IMR-90 (cell line): ENCODE measurements around the gene MLH3. TPM values are rescaled to one million over a fixed set of nuclear protein-coding genes. Genes with fewer than 3 reads are reported as not detected.

Experiments used
- ATAC-seq: fragments of 200-7000 bp; cut with Tn5 transposase; 2 replicates; pipeline ENCODE4 v1.9.1; 2020; ENCODE audit warnings: low read depth, mild to moderate bottlenecking, moderate library complexity
- BruUV-seq: library from RNA; stranded (reverse); fragments of 400-500 nt; replicated peaks from 2 replicates; lab custom pipeline; 2021; lab: Mats Ljungman, UMichigan
- CTCF ChIA-PET: fragments of 300-600 bp; formaldehyde crosslinking; extraction: SDS; loops from one replicate; lab custom pipeline; 2021; ENCODE audit warnings: antibody characterized with exemption; lab: Yijun Ruan, JAX
- POLR2A ChIA-PET: fragments of 300-600 bp; sonication (Branson Sonifier 250); formaldehyde crosslinking; loops from one replicate; lab custom pipeline; 2022; ENCODE audit warnings: antibody characterized with exemption; ENCODE audit not compliant: unreplicated experiment; lab: Charles Lee
- DNase-seq: peaks from one replicate; pipeline ENCODE4 v3.0.0; 2013
- H2AFZ ChIP-seq: replicated peaks from 2 replicates; pipeline ENCODE3; 2013; ENCODE audit warnings: low read length, mild to moderate bottlenecking; ENCODE audit not compliant: poor library complexity
- H2AK5ac ChIP-seq: 2 replicates; pipeline ENCODE4 v1.6.1; 2013; ENCODE audit warnings: low read depth, low read length, inconsistent platforms
- H2AK9ac ChIP-seq: replicated peaks from 2 replicates; pipeline ENCODE3; 2013; ENCODE audit warnings: mild to moderate bottlenecking, low read depth, low read length, moderate library complexity; ENCODE audit not compliant: poor library complexity
- H2BK120ac ChIP-seq: 2 replicates; pipeline ENCODE4 v1.6.1; 2013; ENCODE audit warnings: low read depth, low read length, inconsistent platforms
- H2BK15ac ChIP-seq: 3 replicates; pipeline ENCODE4 v1.6.1; 2013; ENCODE audit warnings: low read depth, low read length, inconsistent platforms
- H2BK20ac ChIP-seq: 2 replicates; pipeline ENCODE4 v1.6.1; 2013; ENCODE audit warnings: low read depth, mild to moderate bottlenecking, inconsistent platforms, low read length, moderate library complexity
- H2BK5ac ChIP-seq: 2 replicates; pipeline ENCODE4 v1.6.1; 2013; ENCODE audit warnings: mild to moderate bottlenecking, low read depth, low read length, inconsistent platforms; ENCODE audit not compliant: poor library complexity, severe bottlenecking
- H3K14ac ChIP-seq: replicated peaks from 2 replicates; pipeline ENCODE4 v1.6.1; 2013; ENCODE audit warnings: low read depth, low read length, inconsistent platforms
- H3K18ac ChIP-seq: 2 replicates; pipeline ENCODE4 v1.6.1; 2013; ENCODE audit warnings: low read depth, low read length, control low read depth
- H3K23ac ChIP-seq: 2 replicates; pipeline ENCODE4 v1.6.1; 2013; ENCODE audit warnings: low read depth, low read length, inconsistent platforms
- H3K27ac ChIP-seq: 2 replicates; pipeline ENCODE4 v1.5.1; 2013; ENCODE audit warnings: mild to moderate bottlenecking, control low read depth, low read length; ENCODE audit not compliant: insufficient read depth
- H3K27me3 ChIP-seq: 2 replicates; pipeline ENCODE4 v1.6.1; 2013; ENCODE audit warnings: low read length; ENCODE audit not compliant: control insufficient read depth, insufficient read depth
- H3K36me3 ChIP-seq: 2 replicates; pipeline ENCODE4 v1.6.1; 2013; ENCODE audit warnings: low read length, mixed read lengths; ENCODE audit not compliant: control insufficient read depth, insufficient read depth
- H3K4ac ChIP-seq: 2 replicates; pipeline ENCODE4 v1.6.1; 2013; ENCODE audit warnings: low read depth, low read length, inconsistent platforms
- H3K4me1 ChIP-seq: 2 replicates; pipeline ENCODE4 v1.6.1; 2013; ENCODE audit warnings: low read length, mixed read lengths; ENCODE audit not compliant: control insufficient read depth, insufficient read depth
- H3K4me2 ChIP-seq: 2 replicates; pipeline ENCODE4 v1.6.1; 2013; ENCODE audit warnings: low read depth, mild to moderate bottlenecking, control low read depth, low read length, moderate library complexity
- H3K4me3 ChIP-seq: 2 replicates; pipeline ENCODE4 v1.5.1; 2013; ENCODE audit warnings: low read depth, mild to moderate bottlenecking, control low read depth, low read length, moderate library complexity; ENCODE audit not compliant: insufficient read depth
- H3K56ac ChIP-seq: 2 replicates; pipeline ENCODE4 v1.6.1; 2013; ENCODE audit warnings: low read length, inconsistent platforms; ENCODE audit not compliant: insufficient read depth; ENCODE audit errors: extremely low read depth
- H3K79me1 ChIP-seq, 2 experiments: 2 replicates each; pipeline ENCODE4 v1.6.1; 2013; ENCODE audit warnings: low read length in 2 of 2, inconsistent platforms in 1 of 2, low read depth in 1 of 2
- H3K9ac ChIP-seq: 2 replicates; pipeline ENCODE4 v1.6.1; 2013; ENCODE audit warnings: low read depth, low read length, control low read depth
- H3K9me1 ChIP-seq: 2 replicates; pipeline ENCODE4 v1.6.1; 2013; ENCODE audit warnings: low read length, inconsistent platforms; ENCODE audit not compliant: insufficient read depth
- H3K9me3 ChIP-seq: 2 replicates; pipeline ENCODE4 v1.6.1; 2013; ENCODE audit warnings: low read length; ENCODE audit not compliant: control insufficient read depth, insufficient read depth
- H4K20me1 ChIP-seq: 2 replicates; pipeline ENCODE4 v1.6.1; 2013; ENCODE audit warnings: low read length, inconsistent platforms; ENCODE audit not compliant: insufficient read depth
- H4K5ac ChIP-seq: 2 replicates; pipeline ENCODE4 v1.6.1; 2013; ENCODE audit warnings: mild to moderate bottlenecking, low read depth, low read length, control low read depth
- H4K8ac ChIP-seq, 2 experiments: 2 replicates each; pipeline ENCODE4 v1.6.1; 2013; ENCODE audit warnings: low read depth in 2 of 2, low read length in 2 of 2, control low read depth in 1 of 2, inconsistent platforms in 1 of 2
- H4K91ac ChIP-seq: 2 replicates; pipeline ENCODE4 v1.6.1; 2013; ENCODE audit warnings: low read depth, low read length, inconsistent platforms; ENCODE audit not compliant: insufficient read depth
- BHLHE40 ChIP-seq: fragments of 150-350 bp; IDR thresholded peaks from 2 replicates; pipeline ENCODE4 v1.6.1; 2016; ENCODE audit warnings: mild to moderate bottlenecking, low read depth, low read length
- CEBPB ChIP-seq: IDR thresholded peaks from 2 replicates; pipeline ENCODE4 v1.6.1; 2012; ENCODE audit warnings: low read depth, low read length, improper control_type of control experiment
- CHD1 ChIP-seq: IDR thresholded peaks from 2 replicates; pipeline ENCODE4 v1.6.1; 2012; ENCODE audit warnings: low read depth, low read length, improper control_type of control experiment
- FOS ChIP-seq: fragments of 150-350 bp; IDR thresholded peaks from 2 replicates; pipeline ENCODE4 v1.6.1; 2016; ENCODE audit warnings: low read depth, low read length
- MAFK ChIP-seq: IDR thresholded peaks from 2 replicates; pipeline ENCODE4 v1.6.1; 2012; ENCODE audit warnings: low read depth, low read length, improper control_type of control experiment
- MAZ ChIP-seq: IDR thresholded peaks from 2 replicates; pipeline ENCODE4 v1.6.1; 2012; ENCODE audit warnings: low read depth, mild to moderate bottlenecking, low read length, improper control_type of control experiment, moderate library complexity, borderline replicate concordance
- MXI1 ChIP-seq: IDR thresholded peaks from 2 replicates; pipeline ENCODE4 v1.6.1; 2012; ENCODE audit warnings: low read depth, mild to moderate bottlenecking, low read length, moderate library complexity, borderline replicate concordance
- NFE2L2 ChIP-seq: fragments of 150-350 bp; IDR thresholded peaks from 2 replicates; pipeline ENCODE4 v1.6.1; 2016; ENCODE audit warnings: low read depth, mild to moderate bottlenecking, low read length
- POLR2A ChIP-seq: IDR thresholded peaks from 2 replicates; pipeline ENCODE4 v1.6.1; 2012; ENCODE audit warnings: mild to moderate bottlenecking, low read depth, low read length
- RAD21 ChIP-seq: IDR thresholded peaks from 2 replicates; pipeline ENCODE4 v1.6.1; 2012; ENCODE audit warnings: low read length, improper control_type of control experiment
- RCOR1 ChIP-seq: IDR thresholded peaks from 2 replicates; pipeline ENCODE4 v1.6.1; 2012; ENCODE audit warnings: mild to moderate bottlenecking, low read length, improper control_type of control experiment; ENCODE audit not compliant: insufficient replicate concordance
- RFX5 ChIP-seq: IDR thresholded peaks from 2 replicates; pipeline ENCODE4 v1.8.0; 2012; ENCODE audit warnings: low read depth, mild to moderate bottlenecking, low read length, moderate library complexity
- SMC3 ChIP-seq: fragments of 150-350 bp; IDR thresholded peaks from 2 replicates; pipeline ENCODE4 v1.6.1; 2016; ENCODE audit warnings: low read depth, mild to moderate bottlenecking, antibody characterized with exemption, low read length, moderate library complexity
- WGBS, 2 experiments: methylation state at CpG; one replicate each; pipeline versions ENCODE4 v1.1.5 to v1.1.7; 2013; ENCODE audit warnings: missing lambda C conversion rate in 2 of 2; ENCODE audit not compliant: insufficient read length in 1 of 2; ENCODE audit errors: extremely low coverage in 2 of 2; 5-methylcytosine and 5-hydroxymethylcytosine counted together
- dilution Hi-C: fragments of 300-500 bp; cut with HindIII; formaldehyde crosslinking; loops from one replicate; pipeline ENCODE4 v1.14.3; 2018; ENCODE audit warnings: low sequenced_read_pairs; ENCODE audit not compliant: unreplicated experiment
- in situ Hi-C: fragments of 300-500 bp; cut with MboI; formaldehyde crosslinking; loops from 3 replicates; pipeline ENCODE4 v1.14.3; 2019; ENCODE audit warnings: low sequenced_read_pairs, inconsistent platforms, mixed read lengths
- intact Hi-C: fragments of 100-400 bp; cut with micrococcal nuclease; formaldehyde crosslinking; loops from 2 replicates; pipeline ENCODE4 v1.10.0; 2022
- polyA plus RNA-seq, 3 experiments: library from polyadenylated mRNA; depleted of rRNA; stranded (reverse); fragments of >200 nt; gene quantifications; 2 replicates each; pipeline ENCODE4 v1.2.3, GENCODE V29; 2012; ENCODE audit warnings: low replicate concordance in 1 of 3
- total RNA-seq: library from RNA; depleted of rRNA; stranded (reverse); fragments of >200 nt; gene quantifications from 2 replicates; pipeline ENCODE4 v1.2.3, GENCODE V29; 2012
- TF ChIP-seq, protein P1 (sequence below): fragments of 150-350 bp; IDR thresholded peaks from 2 replicates; pipeline ENCODE4 v1.6.1; 2016; ENCODE audit warnings: low read depth, mild to moderate bottlenecking, low read length, moderate library complexity, borderline replicate concordance
- TF ChIP-seq, protein P2 (sequence below): fragments of 150-350 bp; IDR thresholded peaks from 2 replicates; pipeline ENCODE4 v1.6.1; 2017; ENCODE audit warnings: mild to moderate bottlenecking, antibody characterized with exemption, low read length, low read depth
- TF ChIP-seq, protein P3 (sequence below): conservative IDR thresholded peaks from 2 replicates; pipeline ENCODE4 v1.5.1; 2012; ENCODE audit warnings: mild to moderate bottlenecking, low read depth, low read length, improper control_type of control experiment

The MLH3 gene
- total and polyA plus RNA-seq, 2 of the 4 experiments (the other 2 are of a cell fraction): 5.6 to 14.7 TPM

DNA sequence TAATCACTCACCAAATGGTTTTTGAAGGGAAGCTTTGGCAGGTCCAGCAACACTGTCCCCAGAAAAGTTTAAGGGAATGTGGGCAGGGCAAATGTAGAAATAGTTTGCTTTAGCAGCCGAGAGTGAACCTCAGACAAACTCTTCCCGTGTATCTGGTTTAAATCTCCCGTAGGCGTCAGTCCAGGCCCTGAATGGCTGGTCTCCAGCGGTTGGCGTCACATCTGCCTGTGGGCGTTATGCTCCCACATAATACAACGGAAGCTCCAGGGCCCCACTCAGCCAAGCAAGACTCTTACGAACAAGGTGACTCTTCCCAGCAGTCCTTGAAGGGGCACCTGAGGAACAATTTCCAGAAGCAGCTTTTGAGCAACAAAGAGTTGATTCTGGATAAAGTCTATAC is 19.1 kb upstream of the MLH3 start:
- ChIA-PET POLR2A (no interaction called here), CTCF (no interaction called here)
- no peak overlapping the region for H2BK20ac ChIP-seq
- H3K56ac ChIP-seq: no peak overlapping the region
- no peak overlapping the region for H2BK120ac ChIP-seq
- DNase-seq: no peak
- H3K4me2 ChIP-seq: no peak overlapping the region
- H3K4me3 ChIP-seq: no peak overlapping the region
- H2BK5ac ChIP-seq: no peak overlapping the region
- no peak overlapping the region for H3K4ac ChIP-seq
- no peak for TF ChIP-seq RCOR1
- TF ChIP-seq, protein P1, sequence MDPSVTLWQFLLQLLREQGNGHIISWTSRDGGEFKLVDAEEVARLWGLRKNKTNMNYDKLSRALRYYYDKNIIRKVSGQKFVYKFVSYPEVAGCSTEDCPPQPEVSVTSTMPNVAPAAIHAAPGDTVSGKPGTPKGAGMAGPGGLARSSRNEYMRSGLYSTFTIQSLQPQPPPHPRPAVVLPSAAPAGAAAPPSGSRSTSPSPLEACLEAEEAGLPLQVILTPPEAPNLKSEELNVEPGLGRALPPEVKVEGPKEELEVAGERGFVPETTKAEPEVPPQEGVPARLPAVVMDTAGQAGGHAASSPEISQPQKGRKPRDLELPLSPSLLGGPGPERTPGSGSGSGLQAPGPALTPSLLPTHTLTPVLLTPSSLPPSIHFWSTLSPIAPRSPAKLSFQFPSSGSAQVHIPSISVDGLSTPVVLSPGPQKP: no peak
- no peak for TF ChIP-seq RAD21
- no peak for TF ChIP-seq CEBPB
- TF ChIP-seq CHD1: no peak
- TF ChIP-seq, protein P2, sequence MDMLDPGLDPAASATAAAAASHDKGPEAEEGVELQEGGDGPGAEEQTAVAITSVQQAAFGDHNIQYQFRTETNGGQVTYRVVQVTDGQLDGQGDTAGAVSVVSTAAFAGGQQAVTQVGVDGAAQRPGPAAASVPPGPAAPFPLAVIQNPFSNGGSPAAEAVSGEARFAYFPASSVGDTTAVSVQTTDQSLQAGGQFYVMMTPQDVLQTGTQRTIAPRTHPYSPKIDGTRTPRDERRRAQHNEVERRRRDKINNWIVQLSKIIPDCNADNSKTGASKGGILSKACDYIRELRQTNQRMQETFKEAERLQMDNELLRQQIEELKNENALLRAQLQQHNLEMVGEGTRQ: no peak
- TF ChIP-seq POLR2A: no peak
- TF ChIP-seq, protein P3, sequence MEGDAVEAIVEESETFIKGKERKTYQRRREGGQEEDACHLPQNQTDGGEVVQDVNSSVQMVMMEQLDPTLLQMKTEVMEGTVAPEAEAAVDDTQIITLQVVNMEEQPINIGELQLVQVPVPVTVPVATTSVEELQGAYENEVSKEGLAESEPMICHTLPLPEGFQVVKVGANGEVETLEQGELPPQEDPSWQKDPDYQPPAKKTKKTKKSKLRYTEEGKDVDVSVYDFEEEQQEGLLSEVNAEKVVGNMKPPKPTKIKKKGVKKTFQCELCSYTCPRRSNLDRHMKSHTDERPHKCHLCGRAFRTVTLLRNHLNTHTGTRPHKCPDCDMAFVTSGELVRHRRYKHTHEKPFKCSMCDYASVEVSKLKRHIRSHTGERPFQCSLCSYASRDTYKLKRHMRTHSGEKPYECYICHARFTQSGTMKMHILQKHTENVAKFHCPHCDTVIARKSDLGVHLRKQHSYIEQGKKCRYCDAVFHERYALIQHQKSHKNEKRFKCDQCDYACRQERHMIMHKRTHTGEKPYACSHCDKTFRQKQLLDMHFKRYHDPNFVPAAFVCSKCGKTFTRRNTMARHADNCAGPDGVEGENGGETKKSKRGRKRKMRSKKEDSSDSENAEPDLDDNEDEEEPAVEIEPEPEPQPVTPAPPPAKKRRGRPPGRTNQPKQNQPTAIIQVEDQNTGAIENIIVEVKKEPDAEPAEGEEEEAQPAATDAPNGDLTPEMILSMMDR: no peak
- TF ChIP-seq MAZ: no peak
- no peak for TF ChIP-seq SMC3
- no peak for TF ChIP-seq MAFK
- no peak for TF ChIP-seq NFE2L2
- TF ChIP-seq RFX5: no peak
- TF ChIP-seq MXI1: no peak
- no peak for TF ChIP-seq BHLHE40
- TF ChIP-seq FOS: no peak
- in situ Hi-C loops: no loop called here
- BruUV-seq: no TSS peak
- no peaks in the 10 kb centered on the region for H4K20me1 ChIP-seq
- H3K9me3 ChIP-seq: no peaks in the 10 kb centered on the region
- dilution Hi-C loops: no loop called here
- no peaks in the 10 kb centered on the region for H3K36me3 ChIP-seq
- no peaks in the 10 kb centered on the region for H3K9me1 ChIP-seq
- WGBS, 2 experiments: 91% methylated on average over 8 of the region's 9 CpGs; no CpG with 5 or more reads in 1 of the 2 experiments
- no peak overlapping the region for H3K18ac ChIP-seq
- H2AK5ac ChIP-seq: peak overlapping the region; percentile 48; the same call in 1 of the 2 replicates
- no peak overlapping the region for H2AFZ ChIP-seq
- no peak overlapping the region for H2AK9ac ChIP-seq
- H4K91ac ChIP-seq: no peak overlapping the region
- ATAC-seq: no peak
- H4K5ac ChIP-seq: no peak overlapping the region
- no peak overlapping the region for H2BK15ac ChIP-seq
- no peaks in the 10 kb centered on the region for H3K27me3 ChIP-seq
- intact Hi-C loops: no loop called here
- no peak overlapping the region for H3K14ac ChIP-seq
- 0 out of 4 replicates have a peak, but pooled peaks cover 0 to 8% of the 10 kb centered on the region in 2 experiments for H3K79me1 ChIP-seq
- no peak overlapping the region for H3K9ac ChIP-seq
- H4K8ac ChIP-seq: no peak overlapping the region; a peak in 1 of 4 replicates
- H3K4me1 ChIP-seq: peaks cover 2% of the 10 kb centered on the region; the same call in 1 of the 2 replicates
- no peak overlapping the region for H3K27ac ChIP-seq
- H3K23ac ChIP-seq: no peak overlapping the region
